ENCODE data around the gene CYTH1. TPM values are rescaled to one million over a fixed set of nuclear protein-coding genes. Genes with fewer than 3 reads are reported as not detected.

The CYTH1 gene
- polyA plus RNA-seq, 10 donors = 16.8 to 25.9 (median 22.5) TPM

DNA sequence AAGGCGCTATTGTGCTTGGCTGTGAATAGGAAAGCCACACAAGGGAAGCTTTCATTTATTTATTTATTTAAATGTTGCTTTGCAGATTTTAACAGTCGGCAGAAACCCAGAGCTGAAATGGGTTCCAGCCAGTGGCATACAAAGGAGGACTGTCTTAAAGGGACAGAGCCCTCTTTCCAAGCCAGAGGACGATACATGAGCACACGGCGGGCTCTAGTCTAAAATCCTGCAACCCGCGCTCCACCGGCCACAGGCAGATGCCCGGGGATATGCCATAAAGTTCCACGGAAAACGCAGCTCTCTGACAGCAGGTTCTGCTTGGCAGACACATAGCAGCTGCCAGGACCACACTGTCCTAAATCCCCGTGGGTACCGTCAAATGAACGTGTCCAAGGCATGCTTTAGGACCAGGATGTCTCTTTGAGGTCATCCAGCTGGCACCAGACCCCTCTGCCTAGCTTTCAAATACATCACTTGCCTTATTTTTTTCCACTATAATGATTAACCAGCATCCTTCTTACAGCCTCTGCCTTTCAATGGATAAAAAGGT is 64.6 kb downstream of the CYTH1 start:
- peak in 2 of 3 donors; percentile 51 to 75 for DNase-seq

DNA sequence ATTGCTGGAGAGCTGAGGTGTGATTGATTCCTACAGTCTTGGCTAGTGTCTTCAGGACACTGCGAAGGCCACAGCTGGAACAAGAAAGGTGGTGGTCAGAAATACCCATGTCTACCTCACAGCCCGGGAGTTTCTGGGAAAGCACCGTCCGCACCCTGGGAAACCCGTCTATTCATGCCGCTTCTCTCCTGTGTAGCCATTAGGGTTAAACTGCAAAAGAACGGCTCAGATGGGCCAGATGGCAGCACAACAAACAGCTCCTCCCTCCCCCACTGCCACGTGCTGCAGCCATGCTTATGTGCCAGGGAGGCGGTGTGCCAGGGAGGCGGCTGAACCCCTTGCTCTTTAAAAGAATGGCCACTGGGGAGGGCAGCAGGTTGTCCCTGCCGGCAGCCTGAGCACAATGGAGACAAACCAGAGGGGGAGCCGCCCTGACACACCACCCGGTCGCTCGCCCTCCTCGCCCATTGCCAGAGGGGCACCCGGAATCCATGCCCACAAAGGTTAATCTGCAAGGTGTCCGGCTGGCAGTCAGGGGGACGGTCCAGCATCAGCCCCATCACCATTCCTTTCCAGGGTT is 65.2 kb downstream of the CYTH1 start:
- DNase-seq = peak; percentile 49 to 80 (median 64)

DNA sequence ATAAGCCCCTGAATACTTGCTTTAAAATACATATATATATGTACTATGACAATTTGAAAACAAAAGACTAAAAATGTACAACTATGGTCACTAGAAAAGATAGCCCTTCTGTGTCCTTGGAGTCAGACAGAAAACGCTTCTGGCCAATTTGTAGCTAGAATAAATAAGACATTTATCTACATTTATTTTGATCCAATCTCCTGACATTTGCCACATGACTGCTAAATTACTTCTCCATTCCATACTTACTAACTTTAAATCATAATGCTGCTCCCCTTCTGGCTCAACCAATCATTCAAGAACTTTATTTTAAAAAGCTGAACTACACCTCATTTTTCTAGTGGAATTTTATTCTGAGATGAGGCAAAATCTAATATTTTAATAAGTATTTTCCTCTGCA is 65.8 kb downstream of the CYTH1 start:
- no peak for DNase-seq

DNA sequence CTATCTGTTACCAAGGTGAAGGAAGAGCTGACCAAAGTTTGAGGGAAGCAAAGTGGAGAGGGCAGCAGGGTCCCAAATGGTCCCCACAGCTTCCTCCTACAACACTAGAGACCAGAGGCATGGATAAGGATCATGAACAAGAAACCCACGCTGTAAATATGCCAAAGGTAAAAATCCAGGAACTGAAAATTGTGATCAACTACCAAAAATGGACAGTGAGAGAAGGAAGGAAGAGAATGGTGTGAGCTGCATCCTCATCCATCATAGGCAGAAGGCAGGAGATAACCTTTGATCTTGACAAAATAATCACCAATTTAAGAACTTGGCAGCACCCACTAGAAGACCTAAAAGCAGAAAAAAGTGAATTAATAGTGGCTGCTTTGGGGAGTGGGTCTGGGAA is 66.2 kb downstream of the CYTH1 start:
- no peak for DNase-seq

DNA sequence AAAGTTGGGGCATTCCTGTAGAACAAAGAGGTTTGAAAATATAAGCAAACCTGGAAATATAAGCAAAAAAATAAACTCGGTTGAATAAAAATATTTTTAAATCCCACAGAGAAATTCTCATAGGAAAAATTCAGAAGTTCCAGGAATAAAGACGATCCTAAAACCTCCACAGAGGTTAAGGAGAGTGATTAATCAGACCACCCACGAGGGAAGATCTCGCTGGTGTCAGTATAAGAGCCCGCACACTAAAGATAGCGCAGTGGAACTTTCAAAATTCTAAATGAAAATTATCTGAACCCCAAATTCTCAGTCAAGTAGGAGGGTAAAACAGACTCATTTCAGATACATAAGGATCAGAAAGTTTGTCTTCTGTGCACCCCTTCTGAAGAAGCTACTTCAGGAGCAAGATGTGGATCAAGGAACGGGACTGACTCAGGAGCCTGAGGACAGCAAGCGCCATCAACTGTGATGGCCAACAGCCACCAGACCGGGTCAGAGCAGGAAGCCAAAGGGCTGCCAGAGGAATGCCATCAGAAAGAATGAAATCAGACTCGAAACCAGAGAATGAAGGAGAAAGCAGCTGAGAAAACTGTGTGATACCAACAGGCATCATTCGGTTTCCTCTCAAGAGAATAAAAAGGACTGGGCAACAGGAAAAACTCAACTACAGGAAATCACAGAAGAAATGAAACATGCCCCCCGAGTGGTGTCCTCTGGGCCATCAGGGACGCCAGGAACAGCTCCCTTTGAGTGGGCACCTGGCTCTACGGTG is 66.9 kb downstream of the CYTH1 start:
- no peak for DNase-seq

DNA sequence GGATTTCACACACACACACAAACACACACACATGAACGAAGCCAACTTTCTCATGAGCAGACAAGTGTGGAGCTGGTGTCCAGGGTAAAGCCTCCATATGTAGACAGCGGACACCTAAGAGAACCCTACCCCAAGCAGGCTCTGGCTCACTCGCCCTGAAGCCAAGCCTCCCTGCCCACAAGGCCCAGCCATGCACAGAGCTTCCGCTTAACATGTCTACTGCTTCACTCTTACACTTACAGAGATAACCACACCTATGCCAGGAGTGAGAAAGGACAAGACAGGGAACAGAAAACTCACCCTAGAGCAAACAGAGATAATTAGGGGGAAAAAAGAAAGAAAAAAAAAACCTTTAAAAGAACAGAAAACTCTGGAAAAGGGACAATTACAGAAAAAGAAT is 67.5 kb downstream of the CYTH1 start:
- no peak for DNase-seq

DNA sequence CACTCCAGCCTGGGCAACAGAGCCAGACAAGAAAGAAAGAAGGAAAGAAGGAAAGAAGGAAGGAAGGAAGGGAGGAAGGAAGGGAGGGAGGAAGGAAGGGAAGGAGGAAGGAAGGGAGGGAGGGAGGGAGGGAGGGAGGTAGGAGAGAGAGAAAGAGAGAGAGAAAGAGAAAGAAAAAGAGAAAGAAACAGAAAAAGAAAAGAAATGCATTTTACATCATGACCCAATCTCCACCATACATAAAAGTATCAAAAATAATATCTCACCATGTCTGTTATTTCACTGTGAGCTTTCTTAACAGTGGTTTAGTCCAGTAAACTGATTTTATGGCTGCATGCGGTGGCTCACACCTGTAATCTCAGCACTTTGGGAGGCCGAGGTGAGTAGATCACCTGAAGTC is 70.0 kb downstream of the CYTH1 start:
- no peak for DNase-seq

DNA sequence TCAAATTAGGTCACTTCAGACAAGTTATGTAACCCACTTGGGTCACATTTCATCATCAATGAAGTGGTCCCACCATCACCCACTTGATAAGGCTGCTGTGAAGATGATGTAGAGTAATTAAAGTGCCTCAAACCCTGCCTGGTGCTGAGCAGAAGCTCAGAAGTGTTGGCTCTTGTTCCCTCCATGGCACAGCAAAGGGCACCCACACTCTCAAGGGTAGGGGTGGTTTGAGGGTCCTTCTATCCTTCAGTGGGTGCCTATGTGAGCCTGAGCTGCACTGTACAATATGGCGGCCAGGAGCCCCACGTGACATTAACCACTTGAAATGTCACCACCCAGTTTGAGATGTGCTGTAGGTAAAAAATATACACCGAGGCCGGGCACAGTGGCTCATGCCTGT is 71.5 kb downstream of the CYTH1 start:
- no peak for DNase-seq

DNA sequence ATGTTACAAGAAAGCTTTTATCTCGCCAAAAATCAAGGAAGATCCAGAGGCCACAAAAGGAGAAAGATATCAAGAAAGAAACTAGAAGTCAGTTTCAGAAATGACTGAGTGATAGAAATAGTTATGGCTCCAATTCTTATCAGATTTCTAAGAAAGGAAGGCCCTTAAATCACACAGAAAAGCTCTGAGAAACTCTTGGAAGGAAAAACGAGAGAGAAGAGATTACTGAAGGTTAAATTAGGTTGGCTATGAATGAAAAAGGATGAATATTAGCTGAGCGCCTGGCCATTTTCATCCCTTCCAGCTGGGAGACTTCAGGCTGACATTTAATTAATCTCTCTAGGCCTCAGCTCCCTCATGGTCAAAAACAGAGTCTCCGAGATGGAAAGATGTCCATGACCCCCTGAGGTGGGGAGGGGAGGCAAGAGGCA is 72.3 kb downstream of the CYTH1 start:
- DNase-seq = no peak

DNA sequence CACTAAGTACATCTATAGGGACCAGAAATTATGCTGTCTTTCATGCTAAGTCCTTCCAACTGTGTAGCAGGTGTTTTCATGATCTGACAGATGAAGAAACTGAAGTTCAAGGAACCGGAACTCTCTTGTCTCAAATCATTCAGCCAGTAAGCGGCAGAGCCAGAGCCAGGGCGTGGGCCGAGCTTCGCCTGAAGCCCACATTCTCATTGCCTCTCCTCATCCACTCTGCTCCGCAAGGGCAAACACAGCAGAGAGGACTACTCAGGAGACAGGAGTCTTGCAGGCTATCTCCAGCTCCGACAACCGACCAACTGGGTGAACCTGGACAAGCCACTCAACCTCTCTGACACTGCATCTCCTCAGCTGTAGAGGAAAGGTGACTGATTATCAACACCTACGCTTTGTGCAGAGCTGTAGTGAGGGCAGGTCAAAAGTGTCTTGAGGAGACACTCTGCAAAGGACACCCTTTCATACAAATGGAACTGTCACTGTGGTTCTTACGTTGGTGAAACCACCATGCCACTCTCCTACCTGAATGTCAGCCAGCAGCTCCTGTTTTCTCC is 72.9 kb downstream of the CYTH1 start:
- no peak for DNase-seq

DNA sequence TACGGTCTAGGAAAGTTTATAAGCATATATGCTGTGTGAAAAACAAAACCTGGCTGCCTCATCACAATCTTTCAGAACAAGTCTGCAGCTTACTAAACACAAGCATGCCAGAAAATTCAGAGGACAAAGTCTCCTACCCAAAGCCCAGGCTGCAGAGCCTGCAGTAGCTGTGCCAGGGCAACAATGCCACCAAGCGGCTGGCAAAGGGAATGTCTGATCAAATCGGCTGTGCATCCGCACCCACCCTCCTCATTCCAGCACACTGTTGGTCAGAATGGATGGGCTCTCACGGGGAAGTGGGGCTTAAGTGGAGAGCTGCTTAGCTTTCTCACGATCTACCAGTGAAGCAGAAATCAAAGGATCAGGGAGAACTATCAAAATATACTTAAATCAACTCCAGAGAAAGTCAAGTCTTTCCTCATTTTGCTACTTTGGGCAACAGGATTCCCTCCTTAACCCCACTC is 73.5 kb downstream of the CYTH1 start:
- peak; percentile 65 to 85 (median 78) for DNase-seq

DNA sequence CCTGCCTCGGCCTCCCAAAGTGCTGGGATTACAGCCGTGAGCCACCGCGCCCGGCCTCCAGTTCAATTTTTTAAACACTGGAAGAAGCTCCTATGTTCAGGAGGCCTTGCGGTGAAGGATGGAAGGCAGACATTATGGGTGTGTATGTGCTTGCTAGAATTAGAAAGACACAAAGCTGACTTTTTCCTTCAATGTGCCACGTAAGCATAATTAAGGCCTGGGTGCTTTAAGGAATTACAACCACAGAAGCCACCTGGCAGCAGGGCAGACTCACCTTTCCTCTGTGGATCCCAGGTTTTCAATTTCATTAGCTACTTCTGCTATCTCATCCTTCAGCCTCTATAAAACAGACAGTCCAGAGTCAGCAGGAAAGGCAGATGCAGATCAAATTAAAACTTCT is 74.2 kb downstream of the CYTH1 start:
- no peak for DNase-seq

DNA sequence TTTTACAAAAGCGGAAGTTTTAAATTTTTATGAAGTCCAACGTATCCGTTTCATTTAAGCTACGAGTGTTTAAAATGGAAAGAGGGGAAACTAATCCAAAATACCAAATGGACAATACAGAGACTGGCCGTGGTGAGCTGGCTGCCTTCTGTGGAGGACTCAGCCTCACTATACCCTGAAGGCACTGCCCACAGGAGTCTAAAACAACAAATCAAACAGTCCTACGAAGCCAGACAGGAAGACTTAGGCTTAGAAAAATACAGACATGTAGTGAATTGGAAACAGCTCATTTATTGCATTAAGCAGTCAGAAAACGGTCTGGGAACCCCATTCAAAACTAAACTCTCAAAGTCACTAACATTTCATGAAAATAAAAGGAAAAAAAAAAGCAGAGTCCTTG is 75.1 kb downstream of the CYTH1 start:
- DNase-seq = no peak

DNA sequence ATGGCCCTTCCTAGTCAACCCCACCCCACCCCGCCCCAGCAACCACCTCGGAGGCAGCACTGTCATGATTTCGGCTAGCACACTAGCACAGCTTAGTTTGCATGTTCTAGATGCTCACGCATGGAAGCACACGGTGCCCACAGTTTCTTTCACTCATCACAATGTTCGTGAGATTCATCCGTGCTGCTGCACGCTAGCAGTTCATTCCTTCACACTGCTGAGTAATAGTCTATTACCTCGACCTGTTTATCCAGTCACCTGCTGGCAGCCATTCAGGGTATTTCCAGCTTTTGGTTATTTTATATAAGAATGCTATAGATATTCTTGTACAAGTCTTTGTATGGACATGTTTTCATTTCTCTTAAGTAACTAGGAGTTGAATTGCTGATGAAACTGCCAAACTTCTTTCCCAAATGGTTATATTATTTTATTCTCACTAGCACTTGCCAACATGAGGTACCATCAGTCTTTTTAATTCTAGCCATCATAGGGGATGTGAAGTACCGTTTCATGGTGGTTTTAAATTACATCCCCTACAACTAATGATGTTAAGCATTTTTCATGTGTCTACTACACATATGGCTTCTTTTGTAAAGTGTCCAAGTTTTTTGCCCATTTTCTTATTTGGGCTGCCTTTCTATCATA is 75.7 kb downstream of the CYTH1 start:
- DNase-seq = no peak

DNA sequence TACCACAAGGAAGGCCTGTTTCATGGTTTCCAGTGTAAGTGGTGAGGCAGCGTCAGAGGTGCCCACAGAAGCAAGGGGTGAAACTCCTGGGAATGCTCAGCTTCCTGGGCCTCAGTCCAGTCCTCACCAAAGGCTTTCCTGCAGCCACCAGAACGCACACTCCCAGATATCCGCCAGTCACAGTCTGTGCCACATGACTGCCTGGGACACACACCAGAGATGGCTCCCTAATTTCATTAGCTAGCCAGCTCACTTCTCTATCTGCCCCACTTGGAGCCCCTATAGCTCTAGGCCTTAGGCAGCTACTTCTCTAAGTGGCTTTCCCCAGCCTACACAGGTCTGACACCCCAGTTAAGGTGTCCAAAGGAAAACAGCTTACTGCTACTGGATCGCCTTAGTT is 77.0 kb downstream of the CYTH1 start:
- DNase-seq = no peak

DNA sequence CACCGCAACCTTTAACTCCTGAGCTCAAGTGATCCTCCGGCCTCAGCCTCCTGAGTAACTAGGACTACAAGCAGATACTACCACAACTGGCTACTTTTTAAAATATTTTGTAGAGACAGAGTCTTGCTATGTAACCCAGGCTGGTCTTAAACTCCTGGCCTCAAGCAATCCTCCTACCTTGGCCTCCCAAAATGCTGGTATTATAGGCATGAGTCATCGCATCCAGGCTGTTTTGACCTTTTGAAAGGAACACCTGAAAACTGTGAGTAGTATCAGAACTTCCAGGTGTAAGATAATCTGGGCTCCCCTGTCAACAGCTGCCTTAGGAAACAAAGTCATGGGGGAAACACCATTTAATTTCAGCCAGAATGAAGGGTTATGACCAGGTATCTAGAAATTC is 77.5 kb downstream of the CYTH1 start:
- no peak for DNase-seq

DNA sequence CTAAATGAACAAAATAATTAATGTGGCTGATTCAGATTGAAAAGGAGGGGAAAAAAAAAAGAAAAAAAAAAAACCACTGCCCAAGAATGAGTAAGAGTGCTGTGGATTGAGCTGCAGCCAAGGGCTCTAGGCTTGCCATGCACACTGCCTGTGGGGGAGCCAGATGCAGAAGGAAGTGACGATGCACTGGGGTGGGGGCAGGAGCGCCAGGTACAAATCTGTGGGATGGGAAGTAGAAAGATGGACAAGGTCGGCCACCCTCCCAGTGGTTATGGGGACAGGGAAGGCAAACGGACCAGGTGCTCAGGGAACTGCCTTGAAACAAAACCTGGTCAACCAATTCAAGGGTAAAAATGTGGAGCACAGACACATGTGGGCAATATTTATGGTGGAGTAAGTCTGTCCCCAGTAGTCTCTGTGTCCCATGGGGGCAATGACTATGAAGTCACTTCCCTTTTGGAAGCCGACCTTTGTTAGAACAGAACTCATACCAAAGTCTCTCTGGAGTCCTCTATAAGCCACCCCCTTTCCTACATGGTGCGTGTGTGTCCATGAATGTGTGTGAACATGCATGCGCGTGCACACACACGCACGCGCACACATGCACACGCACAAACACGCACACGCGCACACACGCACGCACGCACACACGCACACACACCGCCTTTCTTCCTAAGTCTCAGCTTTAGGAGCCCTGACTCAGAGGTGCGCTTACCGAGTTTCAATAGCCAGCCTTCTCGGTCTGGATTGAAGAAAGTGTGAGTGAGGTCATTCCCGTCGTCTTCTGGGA is 84.3 kb downstream of the CYTH1 start:
- no peak for DNase-seq

DNA sequence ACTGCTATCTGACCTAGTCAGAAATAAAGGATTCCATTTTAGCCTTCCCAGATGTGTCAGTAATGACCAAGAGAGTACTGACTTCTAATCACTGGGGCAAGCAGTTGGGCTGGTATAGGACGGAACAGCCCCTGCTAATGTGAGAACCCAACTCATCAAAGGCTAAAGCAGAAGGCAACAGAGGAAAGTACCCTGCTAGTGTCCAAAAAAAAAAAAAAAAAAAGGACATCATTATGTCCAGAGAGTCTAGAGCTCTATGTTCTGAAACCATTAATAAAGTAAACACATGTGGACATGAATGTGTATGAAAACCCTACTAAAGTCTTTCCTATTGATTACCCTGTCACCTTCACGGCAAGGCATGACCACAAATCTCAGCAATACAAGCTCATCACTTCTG is 85.0 kb downstream of the CYTH1 start:
- no peak for DNase-seq

DNA sequence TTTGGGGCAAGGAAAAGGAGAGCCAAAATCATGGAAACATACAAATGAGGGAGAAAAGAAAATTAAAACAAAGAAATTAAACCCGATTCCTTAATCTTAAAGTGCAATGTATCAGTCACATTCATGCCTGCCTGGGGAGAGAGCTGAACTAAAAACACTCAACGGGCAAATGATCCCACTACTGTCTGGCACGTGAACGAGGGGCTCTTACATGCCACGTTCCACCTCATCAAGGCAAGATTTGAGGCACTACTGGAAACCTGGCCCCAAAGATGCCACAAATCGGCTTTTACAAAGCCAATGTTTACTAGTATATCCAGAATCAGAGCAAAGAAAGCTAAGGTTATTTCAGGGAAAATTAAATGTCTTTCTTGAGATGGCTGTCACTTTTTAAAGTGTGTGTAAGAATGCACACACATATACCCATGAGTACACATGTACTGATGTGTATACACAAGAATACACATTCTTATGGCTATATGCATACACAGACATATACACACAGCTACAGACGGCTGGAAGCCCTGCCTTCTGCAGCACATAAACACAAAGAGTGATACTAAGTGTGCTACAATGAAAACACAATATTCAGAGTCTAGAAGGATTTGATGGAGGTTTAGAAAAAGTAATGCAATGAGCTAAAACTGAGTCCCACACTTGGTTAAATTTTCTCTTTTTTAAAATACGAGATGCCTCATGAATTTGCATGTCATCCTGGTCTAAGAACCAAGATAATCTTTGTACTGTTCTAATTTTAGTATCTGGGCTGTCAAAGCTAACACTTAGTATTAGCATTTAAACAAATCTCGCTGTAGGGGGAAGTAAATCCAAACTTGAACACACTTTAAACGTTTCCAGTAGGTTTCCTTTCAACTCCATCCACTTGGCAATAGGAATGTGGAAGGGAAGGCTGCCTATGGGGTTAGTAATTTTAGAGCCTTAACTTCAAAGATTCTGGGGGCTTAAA is 85.8 kb downstream of the CYTH1 start:
- DNase-seq = no peak

DNA sequence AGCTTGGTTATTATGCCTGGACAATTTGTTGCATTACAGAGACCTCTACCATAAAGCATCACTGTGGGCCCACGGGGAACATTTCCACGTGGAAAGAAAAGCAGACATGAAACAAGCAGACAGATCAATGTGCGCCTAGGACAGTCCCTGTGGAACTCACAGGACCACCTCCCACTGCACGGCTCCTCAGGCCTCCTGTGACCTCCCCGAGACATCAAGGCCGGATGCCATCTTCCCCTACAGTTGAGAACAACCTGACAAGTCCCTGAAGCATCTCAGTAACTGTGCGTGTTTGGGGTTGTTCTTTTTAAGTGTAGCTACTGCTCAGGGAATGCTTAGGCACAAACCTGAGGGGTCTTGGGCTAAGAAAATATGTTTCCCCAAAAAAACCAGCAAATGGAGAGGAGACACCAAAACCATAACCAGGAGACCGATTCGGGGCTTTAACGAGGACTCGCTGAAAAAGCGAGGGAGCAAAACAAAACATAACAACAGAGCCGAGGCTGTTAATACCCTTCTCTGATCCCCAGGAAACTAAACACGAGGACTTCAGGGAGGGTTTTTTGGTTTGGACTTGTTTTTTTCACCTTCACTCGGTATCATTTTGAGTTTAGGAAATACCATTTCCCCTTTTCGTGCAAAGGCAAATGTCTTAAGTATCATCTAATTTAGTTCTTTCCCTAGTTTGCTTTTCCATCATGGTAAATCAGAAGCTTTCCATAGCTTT is 87.1 kb downstream of the CYTH1 start:
- DNase-seq = no peak

Measured in muscle of back (tissue), 11 donors.